Mononuclear cell (primary cell): ENCODE results near the gene IMMT. TPM values are rescaled to one million over a fixed set of nuclear protein-coding genes. Genes with fewer than 3 reads are reported as not detected.
"Not testable (repeated sequence)": the region's sequence is repeated elsewhere in the genome, so short reads cannot be mapped to it uniquely, and the experiment has no call there.

Experiments used
- H3K27me3 ChIP-seq: 2 replicates; pipeline ENCODE4 v1.6.0; 2011; ENCODE audit warnings: low read length, control low read depth; ENCODE audit not compliant: insufficient read depth
- H3K4me1 ChIP-seq: 2 replicates; pipeline ENCODE4 v1.5.1; 2011; ENCODE audit warnings: mild to moderate bottlenecking, low read length, control low read depth; ENCODE audit not compliant: insufficient read depth
- H3K4me3 ChIP-seq: 2 replicates; pipeline ENCODE4 v1.5.1; 2011; ENCODE audit warnings: mild to moderate bottlenecking, low read length, moderate library complexity
- H3K9me3 ChIP-seq: 2 replicates; pipeline ENCODE4 v1.5.1; 2011; ENCODE audit warnings: low read depth, mild to moderate bottlenecking, control low read depth, low read length
- total RNA-seq: library from RNA; depleted of rRNA; stranded (reverse); fragments of >200 nt; gene quantifications from one replicate; pipeline ENCODE4 v1.2.3, GENCODE V29; 2012

The IMMT gene
- total RNA-seq = 34.0 TPM

- no peaks in the 10 kb centered on the region for H3K27me3 ChIP-seq
- no peaks in the 10 kb centered on the region for H3K9me3 ChIP-seq
- peaks cover 47% of the 10 kb centered on the region for H3K4me1 ChIP-seq
- H3K4me3 ChIP-seq = peak within 1 kb of the TSS; percentile 97
Measured at GRCh38 chr2:86195055-86195807, at the start of gene IMMT. IMMT (minus strand) TSS chr2:86195462; CDS start chr2:86195382, 80 bp downstream.

GRCh38 chr2:86244781-86245180 is 49.5 kb upstream of the IMMT start:
- H3K27me3 ChIP-seq, H3K9me3 ChIP-seq, H3K4me3 ChIP-seq: not testable (repeated sequence)
- H3K4me1 ChIP-seq = peaks cover 26% of the 10 kb centered on the region

- Histone ChIP-seq H3K27me3 (no peaks in the 10 kb centered on the region), H3K4me1 (peaks cover 30% of the 10 kb centered on the region), H3K4me3 (no peak overlapping the region), H3K9me3 (no peaks in the 10 kb centered on the region)
Measured at GRCh38 chr2:86243950-86244733, 48.9 kb upstream of the IMMT start.

GRCh38 chr2:86243272-86243671 is 48.0 kb upstream of the IMMT start:
- H3K9me3 ChIP-seq = no peaks in the 10 kb centered on the region
- no peaks in the 10 kb centered on the region for H3K27me3 ChIP-seq
- no peak overlapping the region for H3K4me3 ChIP-seq
- H3K4me1 ChIP-seq = peaks cover 39% of the 10 kb centered on the region

GRCh38 chr2:86241611-86242010 is 46.3 kb upstream of the IMMT start:
- Histone ChIP-seq H3K4me1 (peaks cover 40% of the 10 kb centered on the region), H3K4me3 (no peak overlapping the region), H3K27me3 (no peaks in the 10 kb centered on the region), H3K9me3 (no peaks in the 10 kb centered on the region)

- Histone ChIP-seq H3K4me1 (peaks cover 40% of the 10 kb centered on the region), H3K9me3 (no peaks in the 10 kb centered on the region), H3K4me3 (no peak overlapping the region), H3K27me3 (no peaks in the 10 kb centered on the region)
Measured at GRCh38 chr2:86240251-86240650, 45.0 kb upstream of the IMMT start.

GRCh38 chr2:86239745-86240144 is 44.5 kb upstream of the IMMT start:
- H3K4me1 ChIP-seq = peaks cover 40% of the 10 kb centered on the region
- no peaks in the 10 kb centered on the region for H3K27me3 ChIP-seq
- H3K4me3 ChIP-seq = no peak overlapping the region
- H3K9me3 ChIP-seq = no peaks in the 10 kb centered on the region

GRCh38 chr2:86239326-86239725 is 44.1 kb upstream of the IMMT start:
- H3K27me3 ChIP-seq = no peaks in the 10 kb centered on the region
- H3K4me3 ChIP-seq = no peak overlapping the region
- H3K9me3 ChIP-seq = no peaks in the 10 kb centered on the region
- H3K4me1 ChIP-seq = peaks cover 36% of the 10 kb centered on the region

- Histone ChIP-seq H3K27me3 (no peaks in the 10 kb centered on the region), H3K9me3 (no peaks in the 10 kb centered on the region), H3K4me3 (no peak overlapping the region), H3K4me1 (peaks cover 26% of the 10 kb centered on the region)
Measured at GRCh38 chr2:86238354-86238753, 43.1 kb upstream of the IMMT start.

GRCh38 chr2:86237172-86237571 is 41.9 kb upstream of the IMMT start:
- H3K9me3 ChIP-seq = no peaks in the 10 kb centered on the region
- peaks cover 23% of the 10 kb centered on the region for H3K4me1 ChIP-seq
- H3K27me3 ChIP-seq = no peaks in the 10 kb centered on the region
- no peak overlapping the region for H3K4me3 ChIP-seq

- H3K27me3 ChIP-seq = no peaks in the 10 kb centered on the region
- no peaks in the 10 kb centered on the region for H3K9me3 ChIP-seq
- no peak overlapping the region for H3K4me3 ChIP-seq
- H3K4me1 ChIP-seq = peaks cover 14% of the 10 kb centered on the region
Measured at GRCh38 chr2:86235196-86235980, 40.1 kb upstream of the IMMT start.

- peaks cover 14% of the 10 kb centered on the region for H3K4me1 ChIP-seq
- H3K9me3 ChIP-seq = no peaks in the 10 kb centered on the region
- no peak overlapping the region for H3K4me3 ChIP-seq
- H3K27me3 ChIP-seq = no peaks in the 10 kb centered on the region
Measured at GRCh38 chr2:86234563-86235131, 39.4 kb upstream of the IMMT start.

GRCh38 chr2:86233436-86233835 is 38.2 kb upstream of the IMMT start:
- Histone ChIP-seq H3K4me3 (no peak overlapping the region), H3K9me3 (no peaks in the 10 kb centered on the region), H3K27me3 (no peaks in the 10 kb centered on the region), H3K4me1 (peaks cover 14% of the 10 kb centered on the region)

GRCh38 chr2:86232910-86233309 is 37.6 kb upstream of the IMMT start:
- H3K4me3 ChIP-seq = no peak overlapping the region
- peaks cover 14% of the 10 kb centered on the region for H3K4me1 ChIP-seq
- H3K9me3 ChIP-seq = no peaks in the 10 kb centered on the region
- H3K27me3 ChIP-seq = no peaks in the 10 kb centered on the region

GRCh38 chr2:86232373-86232784 is 37.1 kb upstream of the IMMT start:
- Histone ChIP-seq H3K9me3 (no peaks in the 10 kb centered on the region), H3K27me3 (no peaks in the 10 kb centered on the region), H3K4me1 (peaks cover 19% of the 10 kb centered on the region), H3K4me3 (no peak overlapping the region)
